ENCODE results near the gene PDE8B.

- TF ChIP-seq CTCF (IDR thresholded peaks at IDR 0.05) (no peak), POLR2A (IDR thresholded peaks at IDR 0.05) (no peak)
These were observed 29.3 kb upstream of the PDE8B start for GRCh38 chr5:77181173-77181572.

Measured in esophagus squamous epithelium (tissue), 4 donors.